HG03342 (cell line): ENCODE data around the gene SGSM2.

Source experiments
- ATAC-seq: cut with Tn5 transposase; IDR thresholded peaks from one replicate; pipeline ENCODE4 v1.9.1; 2021; ENCODE audit warnings: mild to moderate bottlenecking, moderate library complexity; ENCODE audit not compliant: unreplicated experiment

Gene SGSM2

GRCh38 chr17:2336215-2336851 lies 968 bp upstream of the SGSM2 start, which contains the start of gene TSR1:
TSS of gene TSR1 (minus strand) at chr17:2336457. CDS start at chr17:2336427, 30 bp downstream.
- ATAC-seq: peak; percentile 75

DNA sequence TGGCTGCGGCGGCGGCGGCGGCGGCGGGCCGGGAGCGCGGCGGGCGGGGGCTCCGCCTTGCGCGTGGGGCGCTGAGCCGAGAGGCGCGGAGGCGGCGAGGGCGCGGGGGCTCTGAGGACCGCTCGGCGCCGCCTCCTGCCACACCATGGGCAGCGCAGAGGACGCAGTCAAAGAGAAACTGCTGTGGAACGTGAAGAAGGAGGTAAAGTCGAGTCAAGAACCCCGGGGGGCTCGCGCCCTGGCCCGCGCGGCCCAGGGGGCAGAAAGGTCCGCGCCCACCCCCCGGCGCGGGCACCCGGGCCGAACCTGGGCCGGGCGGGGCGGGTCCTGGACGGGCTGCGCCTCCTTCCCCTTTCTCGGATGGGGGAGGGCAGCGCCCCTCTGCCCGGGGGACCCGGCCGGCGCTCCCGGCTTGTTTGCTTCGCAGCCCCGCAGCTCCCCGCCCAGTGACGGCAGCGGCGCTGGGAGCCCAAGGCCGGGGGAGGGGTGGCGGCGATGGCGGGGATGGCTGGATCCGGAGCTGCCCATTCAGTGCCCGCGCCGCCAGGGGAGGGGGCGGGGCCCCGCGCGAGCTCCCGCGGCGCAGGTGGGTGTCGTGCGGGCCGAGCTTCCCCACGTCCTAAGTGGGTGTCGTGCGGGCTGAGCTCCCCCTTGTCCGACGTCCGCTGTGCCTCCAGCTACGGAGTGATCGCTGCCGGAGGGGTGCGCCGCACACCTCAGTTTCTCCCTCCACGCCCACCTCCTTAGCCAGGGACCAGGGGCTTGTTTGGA lies 428 bp downstream of the SGSM2 start:
- no peak for ATAC-seq

- ATAC-seq: no peak
These were observed 985 bp downstream of the SGSM2 start for GRCh38 chr17:2338315-2338657.

GRCh38 chr17:2343421-2343820 lies 6.1 kb downstream of the SGSM2 start:
- ATAC-seq: no peak

- ATAC-seq: no peak
These were observed 7.2 kb downstream of the SGSM2 start for GRCh38 chr17:2344528-2344927.

GRCh38 chr17:2346475-2346874 lies 9.2 kb downstream of the SGSM2 start:
- no peak for ATAC-seq

DNA sequence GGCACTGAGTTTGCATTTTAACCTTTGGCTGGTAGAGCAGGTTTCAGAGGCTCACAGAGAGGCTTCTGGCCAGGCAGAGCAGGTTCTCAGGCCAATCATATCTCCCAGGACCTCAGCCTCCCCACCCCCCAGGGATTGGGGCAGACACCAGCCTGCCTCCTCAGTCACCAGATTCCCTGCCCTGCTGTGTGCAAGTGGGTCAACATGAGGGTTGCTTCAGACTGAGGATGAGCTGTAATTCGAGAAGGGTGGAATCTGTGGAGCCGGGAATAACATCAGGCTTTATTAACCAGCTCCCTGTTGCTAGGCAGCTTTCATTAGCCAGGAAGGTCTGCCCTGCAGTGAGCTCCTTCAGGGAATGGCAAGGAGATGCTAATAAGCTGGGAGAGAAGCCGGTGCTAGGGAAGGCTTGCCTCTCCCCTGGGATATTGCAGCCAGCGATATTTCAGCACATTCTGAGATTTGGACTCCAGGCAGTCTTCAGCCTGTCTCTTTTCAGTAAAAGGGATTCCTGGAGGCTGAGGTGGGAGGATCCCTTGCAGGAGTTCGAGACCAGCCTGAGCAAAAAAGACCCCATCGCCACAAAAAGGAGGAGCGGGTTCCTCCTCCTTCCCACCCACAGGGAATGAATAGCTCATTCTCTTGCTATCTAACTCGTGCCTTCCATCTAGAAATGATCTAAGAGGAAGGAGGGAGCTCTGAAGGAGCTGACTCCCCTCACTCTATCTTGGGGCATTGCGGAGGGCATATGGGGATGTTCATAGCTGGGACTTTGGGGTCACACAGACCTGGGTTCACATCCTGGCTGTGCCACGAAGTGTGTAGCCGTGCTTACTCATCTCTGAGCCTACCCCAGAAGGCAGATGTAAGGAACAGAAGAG lies 10.7 kb downstream of the SGSM2 start:
- ATAC-seq: no peak

GRCh38 chr17:2351269-2351668 lies 14.0 kb downstream of the SGSM2 start:
- ATAC-seq: no peak

GRCh38 chr17:2354311-2354710 lies 17.0 kb downstream of the SGSM2 start:
- no peak for ATAC-seq

DNA sequence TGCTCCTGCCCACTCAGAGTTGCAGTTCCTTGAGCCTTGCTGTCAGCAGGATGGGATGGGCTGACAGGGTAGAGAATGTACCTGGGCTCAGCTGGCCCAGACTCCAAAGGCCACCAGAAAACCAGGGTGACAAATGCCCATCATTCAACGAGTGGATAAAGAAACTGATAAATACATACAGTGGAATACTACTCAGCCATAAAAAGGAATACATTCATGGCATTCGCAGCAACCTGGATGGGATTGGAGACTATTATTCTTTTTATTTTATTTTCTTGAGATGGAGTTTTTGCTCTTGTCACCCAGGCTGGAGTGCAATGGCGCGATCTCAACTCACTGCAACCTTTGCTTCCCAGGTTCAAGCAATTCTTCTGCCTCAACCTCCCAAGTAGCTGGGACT lies 19.9 kb downstream of the SGSM2 start:
- ATAC-seq: no peak

- ATAC-seq: no peak
These were observed 20.7 kb downstream of the SGSM2 start for GRCh38 chr17:2357931-2358434.

DNA sequence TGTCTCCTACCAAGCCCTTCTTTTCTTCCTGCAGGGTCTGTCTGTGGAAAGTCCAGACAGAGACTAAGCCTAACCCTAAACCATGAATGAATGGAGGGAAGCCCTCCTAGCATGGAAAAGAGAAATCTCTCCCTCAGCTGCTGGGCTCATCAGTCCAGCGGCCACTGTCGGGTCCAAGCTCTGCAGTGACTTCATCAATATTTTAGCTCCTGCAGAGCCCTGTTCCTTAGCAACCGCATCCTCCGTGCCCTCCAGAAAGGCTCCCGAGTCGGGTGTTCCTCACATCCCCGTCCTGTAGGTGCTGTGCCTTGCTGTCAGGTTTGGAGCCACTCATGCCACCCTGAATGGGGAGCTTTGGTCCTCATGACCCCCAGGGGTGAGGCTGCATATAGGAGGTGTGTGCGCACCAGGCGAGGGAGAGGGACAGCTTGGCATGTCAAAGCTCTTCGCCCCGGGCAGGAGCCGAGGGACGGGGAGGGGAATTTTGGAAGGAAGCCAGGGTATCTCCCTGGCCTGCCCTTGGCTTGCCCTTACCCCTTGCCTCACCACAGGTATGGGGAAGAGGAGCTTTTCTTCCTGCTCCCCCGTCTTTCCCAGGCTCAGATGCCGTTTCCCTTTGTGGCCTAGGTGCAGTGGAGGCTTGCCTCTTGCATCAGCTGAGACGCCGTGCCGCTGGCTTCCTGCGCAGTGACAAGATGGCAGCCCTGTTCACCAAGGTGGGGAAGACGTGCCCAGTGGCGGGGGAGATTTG lies 23.9 kb downstream of the SGSM2 start:
- ATAC-seq: no peak

- no peak for ATAC-seq
These were observed 24.7 kb downstream of the SGSM2 start for GRCh38 chr17:2362016-2362415.

DNA sequence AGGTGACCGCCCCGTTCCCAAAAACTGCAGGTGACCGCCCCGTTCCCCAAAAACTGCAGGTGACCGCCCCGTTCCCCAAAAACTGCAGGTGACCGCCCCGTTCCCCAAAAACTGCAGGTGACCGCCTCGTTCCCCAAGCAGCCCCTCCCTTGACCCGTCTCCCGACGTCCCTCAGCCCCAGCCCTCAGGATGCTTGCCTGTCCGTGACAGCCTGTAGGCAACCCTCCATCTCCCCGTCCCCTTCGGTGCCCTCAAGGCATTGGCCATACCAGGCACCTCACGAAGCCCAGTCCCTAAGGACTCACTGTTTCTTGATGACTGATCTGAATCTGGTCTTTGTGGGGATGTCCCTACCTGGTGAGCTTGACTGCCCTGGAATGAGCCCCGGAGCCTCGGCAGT lies 25.1 kb downstream of the SGSM2 start:
- no peak for ATAC-seq

DNA sequence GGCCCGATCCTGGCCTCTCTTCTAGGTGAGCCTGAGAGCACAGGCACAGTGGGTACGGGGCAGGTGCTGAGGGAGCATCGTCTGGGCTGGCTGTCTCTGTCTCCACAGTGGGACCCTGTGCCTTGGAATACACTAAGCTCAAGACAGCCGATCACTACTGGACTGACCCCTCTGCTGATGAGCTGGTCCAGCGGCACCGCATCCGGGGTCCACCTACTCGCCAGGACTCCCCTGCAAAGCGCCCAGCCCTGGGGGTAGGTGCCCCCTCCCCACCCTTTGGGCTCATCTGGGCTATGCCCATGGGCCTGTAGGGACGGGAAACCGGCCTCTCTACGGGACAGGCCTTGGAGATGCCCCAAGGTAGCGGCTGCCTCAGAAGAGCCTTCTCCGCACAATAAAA lies 25.6 kb downstream of the SGSM2 start:
- ATAC-seq: no peak

DNA sequence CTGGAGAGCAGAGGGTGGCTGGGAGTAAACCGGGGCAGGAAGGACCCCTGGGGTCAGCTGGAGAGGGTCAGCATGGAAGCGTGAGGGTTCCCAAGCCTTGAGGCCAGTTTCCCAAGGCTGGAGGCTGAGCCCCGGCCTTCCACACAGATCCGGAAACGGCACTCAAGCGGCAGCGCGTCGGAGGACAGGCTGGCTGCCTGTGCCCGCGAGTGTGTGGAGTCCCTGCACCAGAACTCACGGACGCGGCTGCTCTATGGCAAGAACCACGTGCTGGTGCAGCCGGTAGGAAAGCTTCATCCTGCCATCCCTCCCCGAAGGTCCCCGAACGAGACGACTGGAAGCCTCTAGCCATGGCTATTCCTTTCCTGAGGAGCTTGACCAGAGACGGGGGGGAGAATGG lies 26.0 kb downstream of the SGSM2 start:
- no peak for ATAC-seq

DNA sequence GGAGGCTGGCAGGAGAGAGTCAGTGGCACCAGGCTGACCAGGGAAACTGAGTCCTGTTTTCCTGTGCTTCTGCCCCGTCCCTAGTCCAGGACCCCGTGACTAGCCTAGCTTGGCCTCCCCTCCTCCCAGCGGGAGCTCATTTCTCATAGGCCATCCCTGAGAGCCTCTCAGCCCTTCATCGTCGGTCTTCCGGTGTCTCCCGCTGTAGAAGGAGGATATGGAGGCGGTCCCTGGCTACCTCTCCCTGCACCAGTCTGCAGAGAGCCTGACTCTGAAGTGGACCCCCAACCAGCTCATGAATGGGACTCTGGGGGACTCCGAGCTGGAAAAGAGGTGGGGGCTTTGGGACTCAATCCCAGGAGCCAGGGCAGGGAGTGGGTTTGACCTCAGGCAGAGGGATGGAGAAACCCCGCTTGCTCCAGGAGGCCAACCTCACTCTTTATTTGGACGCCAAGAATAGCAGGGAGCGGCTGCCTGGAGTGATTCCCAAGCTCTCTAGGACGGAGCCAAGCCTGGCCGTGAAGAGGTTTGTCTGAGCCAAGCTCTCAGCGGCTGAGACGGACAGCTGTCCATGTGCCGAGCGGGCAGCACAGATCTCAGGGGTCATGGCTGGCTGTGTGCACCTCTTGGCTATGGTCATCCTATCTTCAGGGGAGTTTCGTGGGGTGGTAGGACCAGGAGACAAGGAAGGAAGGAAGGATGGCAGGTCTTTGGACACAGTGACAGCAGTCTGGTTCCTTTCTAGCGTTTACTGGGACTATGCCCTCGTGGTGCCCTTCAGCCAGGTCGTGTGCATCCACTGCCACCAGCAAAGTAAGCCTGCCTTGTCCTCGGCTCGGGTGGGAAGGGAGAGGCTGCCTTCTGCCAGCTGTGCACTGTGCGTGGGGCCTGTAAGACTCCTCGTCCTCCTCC lies 26.8 kb downstream of the SGSM2 start:
- ATAC-seq: no peak

- no peak for ATAC-seq
These were observed 27.4 kb downstream of the SGSM2 start for GRCh38 chr17:2364763-2365116.

GRCh38 chr17:2365132-2365531 lies 27.8 kb downstream of the SGSM2 start:
- no peak for ATAC-seq
